HAP-1 (cell line): ENCODE results near the gene FSHB.
"Not testable (repeated sequence)": the region's sequence is repeated elsewhere in the genome, so short reads cannot be mapped to it uniquely, and the experiment has no call there.

ENCODE experiments used
- DNase-seq, 2 experiments: peaks; one replicate each; pipeline ENCODE4 v3.0.0-alpha.2; 2016 to 2020; ENCODE audit warnings: low spot score in 2 of 2
- H3K27me3 ChIP-seq: fragments of 250-450 bp; sonication (Bioruptor Pico); 2 replicates; pipeline ENCODE4 v1.5.1; 2020; ENCODE audit warnings: low read depth, mild to moderate bottlenecking, moderate library complexity
- H3K36me3 ChIP-seq: fragments of 250-450 bp; sonication (Bioruptor Pico); replicated peaks from 2 replicates; pipeline ENCODE4 v1.5.1; 2020; ENCODE audit warnings: mild to moderate bottlenecking
- H3K4me1 ChIP-seq: fragments of 250-450 bp; sonication (Bioruptor Pico); 2 replicates; pipeline ENCODE4 v1.5.1; 2020; ENCODE audit warnings: mild to moderate bottlenecking
- H3K4me3 ChIP-seq: fragments of 250-450 bp; sonication (Bioruptor Pico); 2 replicates; pipeline ENCODE4 v1.5.1; 2020; ENCODE audit warnings: mild to moderate bottlenecking, moderate library complexity
- H3K9me3 ChIP-seq: fragments of 250-450 bp; sonication (Bioruptor Pico); 2 replicates; pipeline ENCODE4 v1.5.1; 2020; ENCODE audit warnings: mild to moderate bottlenecking, moderate library complexity
- in situ Hi-C: fragments of 300-500 bp; cut with MboI; formaldehyde crosslinking; loops from 3 replicates; pipeline ENCODE4 v1.14.3; 2020; ENCODE audit warnings: low sequenced_read_pairs, inconsistent platforms, mixed read lengths

FSHB gene

GRCh38 chr11:30230714-30231113 lies at the start of gene FSHB:
TSS of gene FSHB (plus strand) at chr11:30231014. CDS start at chr11:30231903, 889 bp downstream.
- Histone ChIP-seq H3K9me3 (no peaks in the 10 kb centered on the region), H3K36me3 (no peaks in the 10 kb centered on the region), H3K27me3 (peaks cover 2% of the 10 kb centered on the region; the same call in 1 of the 2 replicates), H3K4me3 (no peak within 1 kb of the TSS), H3K4me1 (no peaks in the 10 kb centered on the region)
- DNase-seq: no peak
- in situ Hi-C loops: no loop called here

GRCh38 chr11:30186748-30187147 lies 44.1 kb upstream of the FSHB start:
- no peaks in the 10 kb centered on the region for H3K36me3 ChIP-seq

GRCh38 chr11:30192620-30193019 lies 38.2 kb upstream of the FSHB start:
- H3K36me3 ChIP-seq: no peaks in the 10 kb centered on the region
- no peaks in the 10 kb centered on the region for H3K4me1 ChIP-seq
- H3K9me3 ChIP-seq: no peaks in the 10 kb centered on the region
- DNase-seq: no peak
- no peak overlapping the region for H3K4me3 ChIP-seq
- 0 out of 2 replicates have a peak, but pooled peaks cover 2% of the 10 kb centered on the region for H3K27me3 ChIP-seq
- in situ Hi-C loops: no loop called here

More at GRCh38 chr11:30186748-30187147, 44.1 kb upstream of the FSHB start:
- no peaks in the 10 kb centered on the region for H3K4me1 ChIP-seq
- no peak for DNase-seq
- no peaks in the 10 kb centered on the region for H3K27me3 ChIP-seq
- in situ Hi-C loops: no loop called here
- H3K9me3 ChIP-seq: no peaks in the 10 kb centered on the region
- H3K4me3 ChIP-seq: no peak overlapping the region

GRCh38 chr11:30196400-30197206 lies 34.2 kb upstream of the FSHB start:
- 0 out of 2 replicates have a peak, but pooled peaks cover 2% of the 10 kb centered on the region for H3K27me3 ChIP-seq
- H3K4me1 ChIP-seq: no peaks in the 10 kb centered on the region
- peak; percentile 20 to 77 for DNase-seq
- H3K9me3 ChIP-seq: no peaks in the 10 kb centered on the region
- no peaks in the 10 kb centered on the region for H3K36me3 ChIP-seq
- in situ Hi-C loops: no loop called here
- H3K4me3 ChIP-seq: no peak overlapping the region

GRCh38 chr11:30197869-30198268 lies 32.9 kb upstream of the FSHB start:
- Histone ChIP-seq H3K4me3 (no peak overlapping the region), H3K4me1 (no peaks in the 10 kb centered on the region), H3K27me3 (0 out of 2 replicates have a peak, but pooled peaks cover 2% of the 10 kb centered on the region), H3K36me3 (no peaks in the 10 kb centered on the region), H3K9me3 (no peaks in the 10 kb centered on the region)
- in situ Hi-C loops: no loop called here
- DNase-seq: no peak

GRCh38 chr11:30202989-30203388 lies 27.8 kb upstream of the FSHB start:
- DNase-seq, H3K36me3 ChIP-seq, H3K4me3 ChIP-seq, H3K27me3 ChIP-seq, H3K9me3 ChIP-seq, in situ Hi-C loops, H3K4me1 ChIP-seq: not testable (repeated sequence)

- DNase-seq: no peak
- Histone ChIP-seq H3K36me3 (no peaks in the 10 kb centered on the region), H3K4me1 (no peaks in the 10 kb centered on the region), H3K27me3 (no peaks in the 10 kb centered on the region; the same call in 1 of the 2 replicates), H3K4me3 (no peak overlapping the region), H3K9me3 (no peaks in the 10 kb centered on the region)
- in situ Hi-C loops: no loop called here
Measured at GRCh38 chr11:30203850-30204249, 27.0 kb upstream of the FSHB start.

- H3K9me3 ChIP-seq: no peaks in the 10 kb centered on the region
- no peaks in the 10 kb centered on the region for H3K4me1 ChIP-seq
- no peak overlapping the region for H3K4me3 ChIP-seq
- no peaks in the 10 kb centered on the region; the same call in 1 of the 2 replicates for H3K27me3 ChIP-seq
- in situ Hi-C loops: no loop called here
- no peak for DNase-seq
- no peaks in the 10 kb centered on the region for H3K36me3 ChIP-seq
Measured at GRCh38 chr11:30206249-30206996, 24.4 kb upstream of the FSHB start.

- Histone ChIP-seq H3K27me3 (no peaks in the 10 kb centered on the region; the same call in 1 of the 2 replicates), H3K9me3 (no peaks in the 10 kb centered on the region), H3K36me3 (no peaks in the 10 kb centered on the region), H3K4me3 (no peak overlapping the region), H3K4me1 (no peaks in the 10 kb centered on the region)
- DNase-seq: no peak
- in situ Hi-C loops: no loop called here
Measured at GRCh38 chr11:30210357-30210756, 20.5 kb upstream of the FSHB start.

GRCh38 chr11:30216534-30216933 lies 14.3 kb upstream of the FSHB start:
- DNase-seq: no peak
- Histone ChIP-seq H3K4me3 (no peak overlapping the region), H3K27me3 (no peaks in the 10 kb centered on the region), H3K4me1 (no peaks in the 10 kb centered on the region), H3K36me3 (no peaks in the 10 kb centered on the region), H3K9me3 (no peaks in the 10 kb centered on the region)
- in situ Hi-C loops: no loop called here

GRCh38 chr11:30218278-30218677 lies 12.5 kb upstream of the FSHB start:
- H3K4me1 ChIP-seq: no peaks in the 10 kb centered on the region
- H3K27me3 ChIP-seq: peaks cover 2% of the 10 kb centered on the region; the same call in 1 of the 2 replicates
- in situ Hi-C loops: no loop called here
- DNase-seq: no peak
- no peaks in the 10 kb centered on the region for H3K9me3 ChIP-seq
- H3K36me3 ChIP-seq: no peaks in the 10 kb centered on the region
- H3K4me3 ChIP-seq: no peak overlapping the region

- Histone ChIP-seq H3K4me3 (no peak overlapping the region), H3K4me1 (no peaks in the 10 kb centered on the region), H3K27me3 (peaks cover 2% of the 10 kb centered on the region), H3K9me3 (no peaks in the 10 kb centered on the region), H3K36me3 (no peaks in the 10 kb centered on the region)
- in situ Hi-C loops: no loop called here
- no peak for DNase-seq
Measured at GRCh38 chr11:30225642-30226041, 5.2 kb upstream of the FSHB start.

GRCh38 chr11:30228323-30228884 lies 2.4 kb upstream of the FSHB start:
- H3K4me1 ChIP-seq: no peaks in the 10 kb centered on the region
- no peak for DNase-seq
- in situ Hi-C loops: no loop called here

GRCh38 chr11:30239025-30239424 lies 8.2 kb downstream of the FSHB start:
- in situ Hi-C loops: no loop called here
- Histone ChIP-seq H3K27me3 (0 out of 2 replicates have a peak, but pooled peaks cover 2% of the 10 kb centered on the region), H3K36me3 (no peaks in the 10 kb centered on the region), H3K4me3 (no peak overlapping the region), H3K4me1 (no peaks in the 10 kb centered on the region), H3K9me3 (no peaks in the 10 kb centered on the region)
- DNase-seq: no peak

More at GRCh38 chr11:30228323-30228884, 2.4 kb upstream of the FSHB start:
- no peaks in the 10 kb centered on the region for H3K36me3 ChIP-seq
- no peaks in the 10 kb centered on the region; the same call in none of the 2 replicates for H3K27me3 ChIP-seq
- H3K9me3 ChIP-seq: no peaks in the 10 kb centered on the region
- no peak overlapping the region for H3K4me3 ChIP-seq
